Natural killer cell (primary cell): ENCODE data around the gene MSANTD2. TPM values are rescaled to one million over a fixed set of nuclear protein-coding genes. Genes with fewer than 3 reads are reported as not detected.
A peak's percentile ranks its signal among the peaks of the same experiment; 100 is the strongest.

Source experiments
- ATAC-seq, 3 donors: fragments of 150-1000 bp in 2 of 3; fragments of 200-7000 bp in 1 of 3; cut with Tn5 transposase; 1 replicate in 1 of 3; 2 replicates in 2 of 3; pipeline ENCODE4 v1.10.0; 2021; ENCODE audit warnings: mild to moderate bottlenecking in 2 of 3, moderate library complexity in 2 of 3
- DNase-seq, 2 donors: peaks; one replicate each; pipeline versions ENCODE4 v3.0.0 to v3.0.0-alpha.2; 2013 to 2021; ENCODE audit warnings: mixed read lengths in 1 of 2
- H3K27ac ChIP-seq: one replicate; pipeline ENCODE4 v1.5.1; 2013; ENCODE audit warnings: mild to moderate bottlenecking, low read length
- H3K27me3 ChIP-seq: one replicate; pipeline ENCODE4 v1.6.1; 2013; ENCODE audit warnings: low read length; ENCODE audit not compliant: control insufficient read depth, insufficient read depth
- H3K36me3 ChIP-seq: one replicate; pipeline ENCODE4 v1.6.1; 2013; ENCODE audit warnings: low read length; ENCODE audit not compliant: control insufficient read depth, insufficient read depth
- H3K4me1 ChIP-seq: one replicate; pipeline ENCODE4 v1.6.1; 2013; ENCODE audit warnings: low read length; ENCODE audit not compliant: control insufficient read depth, insufficient read depth
- H3K4me3 ChIP-seq: one replicate; pipeline ENCODE4 v1.5.1; 2013; ENCODE audit warnings: low read length
- H3K9me3 ChIP-seq: one replicate; pipeline ENCODE4 v1.6.1; 2013; ENCODE audit warnings: low read length; ENCODE audit not compliant: control insufficient read depth, insufficient read depth
- H3K27ac Mint-ChIP-seq, 2 donors: one replicate each; pipeline ENCODE4 v1.8.0; 2022; ENCODE audit warnings: mild to moderate bottlenecking in 2 of 2, mixed read lengths in 2 of 2, moderate library complexity in 1 of 2
- H3K27me3 Mint-ChIP-seq, 2 donors: one replicate each; pipeline ENCODE4 v1.8.0; 2022; ENCODE audit warnings: low read depth in 2 of 2, mixed read lengths in 2 of 2
- H3K36me3 Mint-ChIP-seq: one replicate; pipeline ENCODE4 v1.8.0; 2022; ENCODE audit warnings: mixed read lengths
- H3K4me1 Mint-ChIP-seq, 2 donors: one replicate each; pipeline ENCODE4 v1.8.0; 2022; ENCODE audit warnings: mixed read lengths in 2 of 2
- H3K4me3 Mint-ChIP-seq: one replicate; pipeline ENCODE4 v1.8.0; 2022; ENCODE audit warnings: mild to moderate bottlenecking, moderate library complexity, mixed read lengths
- H3K9me3 Mint-ChIP-seq, 2 donors: one replicate each; pipeline ENCODE4 v1.8.0; 2022; ENCODE audit warnings: mixed read lengths in 2 of 2
- WGBS: methylation state at CpG from one replicate; pipeline ENCODE4 v1.1.7; 2013; ENCODE audit warnings: missing lambda C conversion rate; ENCODE audit not compliant: insufficient coverage; 5-methylcytosine and 5-hydroxymethylcytosine counted together
- intact Hi-C: fragments of 100-400 bp; cut with micrococcal nuclease; formaldehyde crosslinking; loops from one replicate; pipeline ENCODE4 v1.14.2; 2022
- total RNA-seq, 4 donors: library from RNA; stranded (reverse); fragments of 120-200 nt in 1 of 4; gene quantifications; one replicate each; pipeline versions ENCODE4 v1.2.3 to v1.2.4, GENCODE V29; 2013 to 2022
- TF ChIP-seq, protein P1 (sequence below): fragments of 200-600 bp; IDR thresholded peaks from one replicate; pipeline ENCODE4 v1.8.0; 2022; ENCODE audit warnings: antibody characterized with exemption

The MSANTD2 gene
- total RNA-seq, 3 donors from 2014 or later (not counting 1 experiment from before 2014, with no cell fraction given) = 10.1 to 14.1 (median 13.3) TPM

DNA sequence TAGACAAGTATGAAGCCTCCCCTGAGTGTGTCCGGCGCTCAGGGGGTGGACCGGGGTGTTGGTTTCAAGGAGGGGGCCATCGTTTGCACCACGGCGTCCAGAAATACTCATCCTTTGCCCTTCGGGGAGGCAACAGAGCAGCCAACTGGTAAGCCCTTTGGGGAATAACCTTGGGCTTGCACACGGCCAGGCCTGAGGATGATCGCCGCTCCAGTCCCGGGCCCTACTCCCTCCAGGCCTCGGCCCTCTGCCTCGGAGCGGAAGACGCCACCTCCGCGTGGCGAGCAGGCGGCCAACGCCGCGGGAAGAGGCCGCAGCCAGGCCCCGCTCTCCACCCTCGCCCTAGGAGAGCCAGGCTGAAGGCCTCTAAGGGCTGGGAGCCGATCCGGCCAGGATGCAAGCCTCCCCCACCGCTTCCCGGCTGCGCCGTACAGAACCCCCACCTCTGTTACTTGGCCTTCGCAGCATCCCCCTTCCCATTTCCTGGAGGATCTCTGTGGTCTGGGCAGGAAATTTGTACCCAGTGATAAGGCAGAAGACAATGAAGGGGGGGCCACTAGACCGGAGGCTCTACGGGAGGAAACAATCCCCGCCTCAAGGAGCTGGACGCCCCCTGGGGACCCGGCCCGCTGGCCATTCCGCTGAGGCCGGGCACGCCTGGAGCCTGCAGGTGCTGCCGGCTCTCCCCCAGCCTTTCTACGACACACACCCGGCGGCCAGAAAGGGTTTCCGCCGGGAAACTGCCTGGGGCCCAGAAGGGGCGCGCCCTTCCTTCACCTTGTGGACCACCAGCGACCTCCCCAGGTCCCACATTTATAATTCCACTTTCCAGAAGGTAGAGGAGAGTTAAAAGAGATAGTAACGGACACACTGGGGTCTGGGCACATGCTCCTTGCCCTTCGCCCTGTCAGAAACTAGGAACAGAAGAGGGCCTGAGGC is 40.7 kb downstream of the MSANTD2 start:
- peaks cover 42% of the 10 kb centered on the region for H3K27me3 ChIP-seq
- H3K27ac ChIP-seq = no peak overlapping the region
- H3K9me3 Mint-ChIP-seq = no peaks in the 10 kb centered on the region
- ATAC-seq (no peak), DNase-seq (no peak)
- H3K4me3 Mint-ChIP-seq = peak overlapping the region; percentile 66
- peaks cover 40 to 50% of the 10 kb centered on the region in 2 donors for H3K27me3 Mint-ChIP-seq
- intact Hi-C loops = loop anchor here (1.0 to 10.0 kb wide), 2 partner anchors 11 to 75 kb away; no protein-coding TSS in a partner anchor
- no peaks in the 10 kb centered on the region for H3K36me3 Mint-ChIP-seq
- H3K27ac Mint-ChIP-seq = no peak overlapping the region
- no peaks in the 10 kb centered on the region for H3K36me3 ChIP-seq
- no peaks in the 10 kb centered on the region for H3K9me3 ChIP-seq
- no peak overlapping the region for H3K4me3 ChIP-seq
- H3K4me1 ChIP-seq = peaks cover 51% of the 10 kb centered on the region
- WGBS = 18% methylated on average over 48 of the region's 52 CpGs
- H3K4me1 Mint-ChIP-seq = peaks cover 20 to 30% of the 10 kb centered on the region in 2 donors
- TF ChIP-seq, protein P1, sequence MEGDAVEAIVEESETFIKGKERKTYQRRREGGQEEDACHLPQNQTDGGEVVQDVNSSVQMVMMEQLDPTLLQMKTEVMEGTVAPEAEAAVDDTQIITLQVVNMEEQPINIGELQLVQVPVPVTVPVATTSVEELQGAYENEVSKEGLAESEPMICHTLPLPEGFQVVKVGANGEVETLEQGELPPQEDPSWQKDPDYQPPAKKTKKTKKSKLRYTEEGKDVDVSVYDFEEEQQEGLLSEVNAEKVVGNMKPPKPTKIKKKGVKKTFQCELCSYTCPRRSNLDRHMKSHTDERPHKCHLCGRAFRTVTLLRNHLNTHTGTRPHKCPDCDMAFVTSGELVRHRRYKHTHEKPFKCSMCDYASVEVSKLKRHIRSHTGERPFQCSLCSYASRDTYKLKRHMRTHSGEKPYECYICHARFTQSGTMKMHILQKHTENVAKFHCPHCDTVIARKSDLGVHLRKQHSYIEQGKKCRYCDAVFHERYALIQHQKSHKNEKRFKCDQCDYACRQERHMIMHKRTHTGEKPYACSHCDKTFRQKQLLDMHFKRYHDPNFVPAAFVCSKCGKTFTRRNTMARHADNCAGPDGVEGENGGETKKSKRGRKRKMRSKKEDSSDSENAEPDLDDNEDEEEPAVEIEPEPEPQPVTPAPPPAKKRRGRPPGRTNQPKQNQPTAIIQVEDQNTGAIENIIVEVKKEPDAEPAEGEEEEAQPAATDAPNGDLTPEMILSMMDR = no peak

GRCh38 chr11:124758355-124759265 is 41.6 kb downstream of the MSANTD2 start:
- no peaks in the 10 kb centered on the region for H3K9me3 Mint-ChIP-seq
- TF ChIP-seq, protein P1 = peak; percentile 65
- Histone ChIP-seq H3K9me3 (no peaks in the 10 kb centered on the region), H3K4me1 (peaks cover 51% of the 10 kb centered on the region), H3K27ac (no peak overlapping the region), H3K27me3 (peaks cover 42% of the 10 kb centered on the region), H3K4me3 (no peak overlapping the region), H3K36me3 (no peaks in the 10 kb centered on the region)
- peaks cover 20 to 30% of the 10 kb centered on the region in 2 donors for H3K4me1 Mint-ChIP-seq
- ATAC-seq (peak; percentile 69 to 80 (median 76)), DNase-seq (peak; percentile 57 to 80)
- H3K27me3 Mint-ChIP-seq = peaks cover 40 to 57% of the 10 kb centered on the region in 2 donors
- no peak overlapping the region for H3K27ac Mint-ChIP-seq
- intact Hi-C loops = no loop called here
- WGBS = 24% methylated on average over 53 of the region's 53 CpGs
- H3K4me3 Mint-ChIP-seq = peak overlapping the region; percentile 63
- no peaks in the 10 kb centered on the region for H3K36me3 Mint-ChIP-seq

DNA sequence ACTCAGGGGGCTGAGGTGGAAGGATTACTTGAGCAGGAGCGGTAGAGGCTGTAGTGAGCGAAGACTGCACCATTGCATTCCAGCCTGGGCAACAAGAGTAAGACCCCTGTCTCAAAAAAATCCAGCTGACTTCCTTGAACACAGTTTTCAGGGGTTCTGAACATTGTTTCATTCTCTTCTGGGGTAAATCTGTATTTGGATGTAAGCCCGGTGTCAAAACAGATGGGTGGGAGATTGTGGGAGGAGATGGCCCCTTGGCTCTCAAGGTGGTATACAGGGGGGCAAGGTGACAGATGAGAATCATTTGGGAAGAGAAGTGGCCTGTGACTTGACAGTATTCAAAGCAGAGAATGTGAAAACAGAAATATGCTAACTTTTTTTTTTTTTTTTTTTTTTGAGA is 42.9 kb downstream of the MSANTD2 start:
- H3K4me1 ChIP-seq = peaks cover 39% of the 10 kb centered on the region
- WGBS = 98% methylated on average over 3 of the region's 3 CpGs
- TF ChIP-seq, protein P1 = no peak

More for the DNA sequence above, 42.9 kb downstream of the MSANTD2 start:
- H3K27me3 ChIP-seq = peaks cover 40% of the 10 kb centered on the region
- no peak overlapping the region for H3K27ac ChIP-seq
- ATAC-seq (no peak), DNase-seq (no peak)
- no peaks in the 10 kb centered on the region for H3K9me3 ChIP-seq
- no peak overlapping the region for H3K27ac Mint-ChIP-seq
- peaks cover 40 to 55% of the 10 kb centered on the region in 2 donors for H3K27me3 Mint-ChIP-seq
- H3K36me3 ChIP-seq = no peaks in the 10 kb centered on the region
- H3K9me3 Mint-ChIP-seq = no peaks in the 10 kb centered on the region
- no peaks in the 10 kb centered on the region for H3K36me3 Mint-ChIP-seq
- no peak overlapping the region for H3K4me3 ChIP-seq
- intact Hi-C loops = no loop called here
- H3K4me1 Mint-ChIP-seq = peaks cover 14 to 25% of the 10 kb centered on the region in 2 donors
- no peak overlapping the region for H3K4me3 Mint-ChIP-seq
